Measurements from ENCODE around the gene VWA3A. TPM values are rescaled to one million over a fixed set of nuclear protein-coding genes. Genes with fewer than 3 reads are reported as not detected.
"Not testable (repeated sequence)": the region's sequence is repeated elsewhere in the genome, so short reads cannot be mapped to it uniquely, and the experiment has no call there.

Gene VWA3A
- total RNA-seq, 4 donors from 2014 or later: 0.21 to 1.2 (median 0.26) TPM; not detected in 1

- WGBS: 93% methylated on average over 2 of the region's 2 CpGs
- TF ChIP-seq POLR2AphosphoS5 (IDR thresholded peaks at IDR 0.05): no peak
- TF ChIP-seq CTCF (IDR thresholded peaks at IDR 0.05): no peak
- no peak for TF ChIP-seq POLR2A (IDR thresholded peaks at IDR 0.05)
- no peak for TF ChIP-seq EP300 (IDR thresholded peaks at IDR 0.05)
- peak overlapping the region; percentile 99 for H3K27ac ChIP-seq
- no peak overlapping the region for H3K4me3 ChIP-seq
- no peak for DNase-seq (ENCODE audit: low spot score in 2 of 2)
- no peaks in the 10 kb centered on the region for H3K36me3 ChIP-seq
- peaks cover 60% of the 10 kb centered on the region for H3K4me1 ChIP-seq
- no peaks in the 10 kb centered on the region for H3K9me3 ChIP-seq
- no peaks in the 10 kb centered on the region for H3K27me3 ChIP-seq
These were observed 100.7 kb downstream of the VWA3A start for GRCh38 chr16:22193063-22193411.

DNA sequence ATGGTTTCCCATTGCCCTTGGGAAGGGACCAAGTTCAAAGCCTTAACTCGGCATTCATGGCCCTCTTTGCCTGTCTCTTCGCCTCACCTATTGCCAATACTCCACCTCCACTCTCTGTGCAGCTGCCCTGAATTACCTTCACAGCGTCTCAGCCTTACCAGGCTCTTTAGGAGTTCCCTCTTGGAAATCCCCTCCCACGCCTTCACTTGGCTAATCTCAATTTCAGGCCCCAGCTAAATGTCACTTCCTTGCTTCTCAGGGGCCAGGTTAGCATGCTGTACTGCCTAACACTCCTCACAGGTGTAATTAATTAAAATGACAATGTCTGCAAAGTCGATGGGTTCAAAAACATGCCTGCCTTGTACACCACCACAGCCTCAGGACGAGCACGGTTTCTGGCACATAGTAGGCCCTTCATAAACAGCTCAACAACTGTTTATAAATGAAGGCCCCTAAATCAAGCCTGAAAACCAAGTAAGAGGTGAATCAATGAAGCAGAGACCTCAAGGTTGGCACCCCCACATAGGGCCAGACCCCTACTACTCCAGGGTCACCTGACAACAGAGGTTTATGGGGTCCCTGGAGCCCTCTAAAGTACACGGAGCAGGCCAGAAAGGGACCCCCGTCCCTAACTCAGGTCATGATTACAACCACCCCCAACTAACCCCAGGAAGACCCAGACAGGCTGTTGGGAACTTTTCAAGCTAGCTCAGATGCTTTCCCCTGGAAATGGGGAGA, 102.5 kb downstream of the VWA3A start:
- H3K4me3 ChIP-seq: no peak overlapping the region

DNA sequence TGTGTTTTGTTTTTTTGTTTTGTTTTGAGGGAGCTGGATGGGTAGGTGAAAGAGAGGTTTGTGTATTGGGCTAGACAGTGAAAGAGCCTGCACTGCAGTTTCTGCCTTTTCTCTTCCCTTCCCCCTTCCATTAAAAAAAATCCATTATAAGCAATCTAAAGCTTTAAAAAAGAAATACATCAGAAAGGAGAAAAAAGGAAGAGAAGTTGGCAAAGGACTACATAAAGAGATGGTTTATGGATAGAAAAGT, 103.0 kb downstream of the VWA3A start:
- DNase-seq (ENCODE audit: low spot score in 2 of 2): no peak
- peak overlapping the region; percentile 52 for H3K27ac ChIP-seq
- peaks cover 58% of the 10 kb centered on the region for H3K4me1 ChIP-seq
- TF ChIP-seq EP300 (IDR thresholded peaks at IDR 0.05): no peak
- no peak for TF ChIP-seq POLR2AphosphoS5 (IDR thresholded peaks at IDR 0.05)
- TF ChIP-seq CTCF (IDR thresholded peaks at IDR 0.05): no peak
- TF ChIP-seq POLR2A (IDR thresholded peaks at IDR 0.05): no peak
- H3K36me3 ChIP-seq: no peaks in the 10 kb centered on the region
- no peaks in the 10 kb centered on the region for H3K9me3 ChIP-seq
- H3K27me3 ChIP-seq: no peaks in the 10 kb centered on the region
- H3K4me3 ChIP-seq: peak overlapping the region; percentile 49

More for the DNA sequence above, 102.5 kb downstream of the VWA3A start:
- no peak for TF ChIP-seq POLR2A (IDR thresholded peaks at IDR 0.05)
- no peak for TF ChIP-seq CTCF (IDR thresholded peaks at IDR 0.05)
- no peak for TF ChIP-seq POLR2AphosphoS5 (IDR thresholded peaks at IDR 0.05)
- no peak for TF ChIP-seq EP300 (IDR thresholded peaks at IDR 0.05)
- 64% methylated on average over 9 of the region's 9 CpGs for WGBS
- Histone ChIP-seq H3K27me3 (no peaks in the 10 kb centered on the region), H3K4me1 (peaks cover 58% of the 10 kb centered on the region), H3K9me3 (no peaks in the 10 kb centered on the region), H3K36me3 (no peaks in the 10 kb centered on the region), H3K27ac (peak overlapping the region; percentile 52)
- no peak for DNase-seq (ENCODE audit: low spot score in 2 of 2)

- H3K4me1 ChIP-seq: peaks cover 59% of the 10 kb centered on the region
- no peaks in the 10 kb centered on the region for H3K36me3 ChIP-seq
- TF ChIP-seq EP300 (IDR thresholded peaks at IDR 0.05) (no peak), POLR2A (IDR thresholded peaks at IDR 0.05) (no peak), CTCF (IDR thresholded peaks at IDR 0.05) (peak; percentile 73 to 87), POLR2AphosphoS5 (IDR thresholded peaks at IDR 0.05) (peak in 2 of 3 donors; percentile 69 to 98)
- H3K4me3 ChIP-seq: peak overlapping the region; percentile 49
- WGBS: 1% methylated on average over 39 of the region's 39 CpGs
- H3K27me3 ChIP-seq: no peaks in the 10 kb centered on the region
- H3K9me3 ChIP-seq: no peaks in the 10 kb centered on the region
- H3K27ac ChIP-seq: peak overlapping the region; percentile 52
- peak; percentile 96 to 97 for DNase-seq (ENCODE audit: low spot score in 2 of 2)
These were observed 103.6 kb downstream of the VWA3A start for GRCh38 chr16:22195695-22196558.

DNA sequence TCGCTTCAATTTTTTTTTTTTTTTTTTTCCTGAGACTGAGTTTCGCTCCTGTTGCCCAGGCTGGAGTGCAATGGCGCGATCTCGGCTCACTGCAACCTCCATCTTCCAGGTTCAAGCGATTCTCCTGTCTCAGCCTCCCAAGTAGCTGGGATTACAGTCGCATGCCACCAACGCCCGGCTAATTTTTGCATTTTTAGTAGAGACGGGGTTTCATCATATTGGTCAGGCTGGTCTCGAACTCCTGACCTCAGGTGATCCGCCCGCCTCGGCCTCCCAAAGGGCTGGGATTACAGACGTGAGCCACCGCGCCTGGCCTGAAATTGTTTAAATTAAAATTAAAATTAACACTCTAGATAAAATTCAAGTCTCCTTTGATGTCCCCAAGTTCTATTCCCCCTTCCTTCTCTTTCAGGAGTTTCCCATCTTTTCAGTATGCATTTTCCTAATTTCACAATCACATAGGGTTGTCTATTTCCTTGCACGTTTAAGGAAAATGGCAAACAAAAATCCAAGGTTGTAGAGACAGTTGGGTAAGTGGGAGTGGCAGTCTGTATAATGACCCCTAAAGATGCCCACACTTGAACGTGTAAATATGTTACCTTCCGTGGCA, 104.3 kb downstream of the VWA3A start:
- not testable (repeated sequence) for DNase-seq (ENCODE audit: low spot score in 2 of 2); H3K27ac ChIP-seq

More for the DNA sequence above, 104.3 kb downstream of the VWA3A start:
- H3K9me3 ChIP-seq, H3K36me3 ChIP-seq, H3K27me3 ChIP-seq: not testable (repeated sequence)
- 45% methylated on average over 20 of the region's 20 CpGs for WGBS
- H3K4me3 ChIP-seq: peak overlapping the region; percentile 49
- peaks cover 56% of the 10 kb centered on the region for H3K4me1 ChIP-seq

All from suprapubic skin (tissue), 4 donors.